Heart right ventricle (tissue), 16 donors: Measurements from ENCODE around the gene WDR90. TPM values are rescaled to one million over a fixed set of nuclear protein-coding genes. Genes with fewer than 3 reads are reported as not detected.
"Not testable (repeated sequence)": the region's sequence is repeated elsewhere in the genome, so short reads cannot be mapped to it uniquely, and the experiment has no call there.

Experiments
- ATAC-seq, 8 donors: fragments of 200-7000 bp; cut with Tn5 transposase; one replicate each; pipeline ENCODE4 v1.9.1; 2020; ENCODE audit warnings: mild to moderate bottlenecking in 8 of 8, moderate library complexity in 8 of 8, moderate number of reproducible peaks in 1 of 8
- DNase-seq, 2 donors: peaks; one replicate each; pipeline ENCODE4 v3.0.0-alpha.2; 2020
- H3K27ac ChIP-seq, 10 donors: fragments of 200-600 bp; sonication (generic) in 2 of 10; one replicate each; pipeline versions ENCODE4 v1.5.0 to v1.8.0; 2020 to 2022; ENCODE audit warnings: mild to moderate bottlenecking in 3 of 10
- H3K27me3 ChIP-seq, 7 donors: fragments of 200-600 bp; one replicate each; pipeline ENCODE4 v1.8.0; 2021 to 2022; ENCODE audit warnings: mild to moderate bottlenecking in 2 of 7
- H3K36me3 ChIP-seq, 9 donors: fragments of 200-600 bp; sonication (generic) in 1 of 9; one replicate each; pipeline versions ENCODE4 v1.5.0 to v1.8.0; 2020 to 2022; ENCODE audit warnings: mild to moderate bottlenecking in 2 of 9
- H3K4me1 ChIP-seq, 9 donors: fragments of 200-600 bp; sonication (generic) in 1 of 9; one replicate each; pipeline versions ENCODE4 v1.5.0 to v1.8.0; 2020 to 2022; ENCODE audit warnings: mild to moderate bottlenecking in 4 of 9
- H3K4me3 ChIP-seq, 10 donors: fragments of 200-600 bp; sonication (generic) in 2 of 10; one replicate each; pipeline versions ENCODE4 v1.5.0 to v1.8.0; 2020 to 2022; ENCODE audit warnings: mild to moderate bottlenecking in 7 of 10, moderate library complexity in 2 of 10
- H3K9me3 ChIP-seq, 11 donors: fragments of 200-600 bp in 10 of 11; sonication (generic) in 2 of 11; one replicate each; pipeline versions ENCODE4 v1.5.0 to v1.8.0; 2013 to 2022; ENCODE audit warnings: mild to moderate bottlenecking in 2 of 11, control low read depth in 1 of 11, moderate library complexity in 1 of 11
- WGBS, 2 donors: extraction: QIAGEN DNeasy Blood & Tissue Kit; methylation state at CpG; one replicate each; pipeline ENCODE4 v1.1.7; 2013; ENCODE audit warnings: inconsistent platforms in 1 of 2; 5-methylcytosine and 5-hydroxymethylcytosine counted together
- intact Hi-C, 10 donors: fragments of 100-400 bp; cut with DNase I; formaldehyde crosslinking; loops; one replicate each; pipeline versions ENCODE4 v1.11.1 to v1.14.2; 2022
- polyA plus RNA-seq, 2 donors: library from polyadenylated mRNA; stranded (reverse); fragments of 200-250 nt; gene quantifications; one replicate each; pipeline ENCODE4 v1.2.3, GENCODE V29; 2013
- total RNA-seq, 10 donors: library from RNA; stranded (reverse); fragmentation: NEBNext Ultra II Directional in 3 of 10; extraction: Animal tissue kit (Norgen Biotek cat#: 25700) in 3 of 10; gene quantifications; one replicate each; pipeline versions ENCODE4 v1.2.1 to v1.2.4, GENCODE V29; 2021 to 2023
- TF ChIP-seq, protein P1 (sequence below), 9 donors: fragments of 200-600 bp; sonication (generic) in 2 of 9; IDR thresholded peaks; one replicate each; pipeline versions ENCODE4 v1.5.0 to v1.8.0; 2021 to 2022; ENCODE audit warnings: antibody characterized with exemption in 9 of 9, mild to moderate bottlenecking in 5 of 9, moderate library complexity in 1 of 9
- donor health status: Arrhythmogenic right ventricular cardiomyopathy.
- donor health status: ischemic (EF 13 %, LVEDD 7.1; RV severe dilation, severe dysfunction).
- donor health status: healthy with polysubstance abuse.
- donor health status: DM: no; HTN: yes; CAD: no.
- donor health status: DM: no; HTN: no; CAD: no.
- donor health status: ischemic (EF 25% LVEDD 6.9; RV normal size, moderate dysfunction).
- donor health status: ischemic (EF 25% LVEDD 5.7; RV mildly dilated, moderate dysfunction).
- donor health status: healthy.
- donor health status: DM: yes; HTN: yes; CAD: no.
- donor health status: Ischemic cardiomyopathy.
- donor health status: ischemic (EF 35%, LVEDD 5.7; RV mildly dilated, moderate dysfunction).
- donor health status: nonischemic (EF 11% LVEDD 7.7; RV severe dilation, severe dysfunction).
- donor health status: DM: yes; HTN: yes; CAD: no.
- donor health status: PGD.
- donor health status: ischemic (EF 29% LVEDD 5.4; RV normal size, mild dysfunction).
- donor health status: nonischemic (EF 23%, LVEDD 6.1; RV moderate dilation, normal function).

Gene WDR90
- total and polyA plus RNA-seq, 12 donors = 7.1 to 23.8 (median 9.9) TPM

DNA sequence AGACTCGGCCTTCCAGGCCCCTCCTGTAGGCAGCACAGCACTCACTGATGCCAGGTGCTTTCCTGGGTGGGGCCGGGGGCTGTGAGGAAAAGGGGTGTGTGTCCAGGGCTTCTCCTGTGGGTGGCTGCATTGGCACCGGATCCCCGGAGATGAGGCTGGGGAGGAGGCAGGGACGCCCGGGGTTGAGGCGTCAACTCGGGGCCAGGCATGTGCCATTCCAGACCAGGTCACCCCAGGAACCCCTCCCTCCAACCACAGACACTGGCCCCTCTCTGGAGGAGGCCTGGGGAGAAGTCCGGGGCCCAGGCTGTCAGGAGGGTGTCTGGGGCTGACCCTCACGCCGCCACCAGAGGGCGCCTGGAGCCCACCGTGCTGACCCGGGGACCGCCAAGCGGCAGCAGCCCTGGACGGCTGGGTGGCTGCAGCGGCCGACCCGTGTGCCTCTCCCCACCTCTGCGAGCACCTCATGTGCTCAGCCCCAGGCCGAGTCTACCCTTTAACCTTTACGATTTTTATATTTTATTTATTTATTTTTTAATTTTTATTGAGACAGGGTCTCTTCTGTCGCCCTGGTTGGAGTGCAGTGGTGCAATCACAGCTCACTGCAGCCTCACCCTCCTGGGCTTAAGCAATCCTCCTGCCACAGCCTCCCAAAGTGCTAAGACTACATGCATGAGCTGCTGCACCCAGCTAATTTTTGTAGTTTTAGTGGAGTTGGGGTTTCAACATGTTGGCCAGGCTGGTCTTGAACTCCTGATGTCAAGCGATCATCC, 62.6 kb downstream of the WDR90 start:
- TF ChIP-seq, protein P1, sequence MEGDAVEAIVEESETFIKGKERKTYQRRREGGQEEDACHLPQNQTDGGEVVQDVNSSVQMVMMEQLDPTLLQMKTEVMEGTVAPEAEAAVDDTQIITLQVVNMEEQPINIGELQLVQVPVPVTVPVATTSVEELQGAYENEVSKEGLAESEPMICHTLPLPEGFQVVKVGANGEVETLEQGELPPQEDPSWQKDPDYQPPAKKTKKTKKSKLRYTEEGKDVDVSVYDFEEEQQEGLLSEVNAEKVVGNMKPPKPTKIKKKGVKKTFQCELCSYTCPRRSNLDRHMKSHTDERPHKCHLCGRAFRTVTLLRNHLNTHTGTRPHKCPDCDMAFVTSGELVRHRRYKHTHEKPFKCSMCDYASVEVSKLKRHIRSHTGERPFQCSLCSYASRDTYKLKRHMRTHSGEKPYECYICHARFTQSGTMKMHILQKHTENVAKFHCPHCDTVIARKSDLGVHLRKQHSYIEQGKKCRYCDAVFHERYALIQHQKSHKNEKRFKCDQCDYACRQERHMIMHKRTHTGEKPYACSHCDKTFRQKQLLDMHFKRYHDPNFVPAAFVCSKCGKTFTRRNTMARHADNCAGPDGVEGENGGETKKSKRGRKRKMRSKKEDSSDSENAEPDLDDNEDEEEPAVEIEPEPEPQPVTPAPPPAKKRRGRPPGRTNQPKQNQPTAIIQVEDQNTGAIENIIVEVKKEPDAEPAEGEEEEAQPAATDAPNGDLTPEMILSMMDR (IDR thresholded peaks at IDR 0.05) = peak; percentile 91 to 98 (median 96)
- WGBS, 2 donors = 14% methylated on average over 23 to 25 of the region's 25 CpGs
- ATAC-seq = peak; percentile 51 to 80 (median 66)

DNA sequence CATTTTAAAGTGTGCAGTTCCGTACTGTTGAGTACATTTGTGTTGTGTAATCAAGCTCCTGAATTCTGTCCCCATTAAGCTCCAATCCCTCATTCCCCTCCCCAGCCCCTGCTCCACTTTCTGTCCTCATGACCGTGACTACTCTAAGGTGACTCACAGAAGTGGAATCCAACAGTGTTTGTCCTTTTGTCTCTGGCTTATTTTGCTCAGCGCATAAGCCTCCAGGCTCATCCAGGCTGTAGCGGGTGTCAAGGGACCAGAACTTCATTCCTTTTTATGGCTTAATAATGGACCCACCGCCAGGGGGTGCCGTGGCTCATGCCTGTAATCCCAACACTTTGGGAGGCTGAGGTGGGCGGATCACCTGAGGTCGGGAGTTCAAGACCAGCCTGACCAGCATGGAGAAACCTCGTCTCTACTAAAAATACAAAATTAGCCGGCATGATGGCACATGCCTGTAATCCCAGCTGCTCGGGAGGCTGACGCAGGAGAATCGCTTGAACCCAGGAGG, 63.6 kb downstream of the WDR90 start:
- TF ChIP-seq, protein P1 (IDR thresholded peaks at IDR 0.05) = peak in 6 of 9 donors; percentile 19 to 45 (median 32)
- H3K4me3 ChIP-seq, H3K27ac ChIP-seq, H3K36me3 ChIP-seq, H3K9me3 ChIP-seq, DNase-seq, ATAC-seq: not testable (repeated sequence)
- Histone ChIP-seq H3K27me3 (peaks cover 0 to 65% (median 38%) of the 10 kb centered on the region in 7 donors), H3K4me1 (peaks cover 17 to 38% (median 26%) of the 10 kb centered on the region in 9 donors)
- WGBS, 2 donors = 51 to 58% methylated on average over 13 of the region's 13 CpGs
- intact Hi-C loops = loop anchor here in 9 of 10 donors (2.0 to 10.0 kb wide), 7 partner anchors 28 to 385 kb away; partner anchors contain the start of genes CHTF18 (in 3 of the 9), RPUSD1 (in 3 of the 9), C1QTNF8 (in 1 of the 9) and CIAO3 (in 1 of the 9)

More for the DNA sequence above, 62.6 kb downstream of the WDR90 start:
- no peak overlapping the region for H3K27ac ChIP-seq
- no peaks in the 10 kb centered on the region for H3K36me3 ChIP-seq
- peaks cover 5 to 71% (median 47%) of the 10 kb centered on the region in 7 donors for H3K27me3 ChIP-seq
- no peaks in the 10 kb centered on the region for H3K9me3 ChIP-seq
- intact Hi-C loops = loop anchor here (1.0 to 10.0 kb wide), 10 partner anchors 29 to 386 kb away; partner anchors contain the start of genes CHTF18 (in 3 of the 10), RPUSD1 (in 3 of the 10), C1QTNF8 (in 1 of the 10) and CIAO3 (in 1 of the 10)
- no peak overlapping the region for H3K4me3 ChIP-seq
- DNase-seq = peak; percentile 72 to 88
- H3K4me1 ChIP-seq = peaks cover 17 to 35% (median 26%) of the 10 kb centered on the region in 9 donors

DNA sequence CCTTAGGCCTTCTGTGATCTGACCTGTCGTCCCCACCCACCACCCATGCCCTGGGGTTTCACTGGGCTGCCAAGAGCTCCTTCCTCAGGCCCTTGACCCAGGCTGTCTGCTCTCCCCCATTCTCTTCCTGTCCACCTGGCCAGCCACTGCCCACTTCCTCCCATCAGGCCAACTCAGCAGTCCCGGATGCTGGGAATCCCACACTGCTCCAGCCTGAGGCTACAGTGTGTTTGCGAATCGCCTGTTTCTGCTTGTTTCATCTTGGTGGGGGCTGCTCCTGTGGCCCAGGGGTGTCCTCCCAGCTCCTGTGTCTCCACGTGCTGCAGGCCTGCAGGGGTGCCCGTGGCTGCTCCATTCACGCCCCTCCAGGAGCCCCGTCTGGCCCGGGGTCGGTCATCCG, 64.9 kb downstream of the WDR90 start:
- Histone ChIP-seq H3K4me1 (peaks cover 17 to 44% (median 28%) of the 10 kb centered on the region in 9 donors), H3K36me3 (no peaks in the 10 kb centered on the region), H3K9me3 (no peaks in the 10 kb centered on the region), H3K4me3 (peak overlapping the region in 4 of 10 donors; percentile 45 to 80 (median 50)), H3K27me3 (peaks cover 0 to 53% (median 25%) of the 10 kb centered on the region in 7 donors), H3K27ac (no peak overlapping the region)
- intact Hi-C loops = loop anchor here in 9 of 10 donors (2.0 to 10.0 kb wide), 7 partner anchors 68 to 383 kb away; partner anchors contain the start of genes CHTF18 (in 4 of the 9), RPUSD1 (in 4 of the 9) and C1QTNF8 (in 1 of the 9)
- 69 to 72% methylated on average over 11 of the region's 11 CpGs for WGBS, 2 donors
- DNase-seq (no peak), ATAC-seq (peak in 1 of 8 donors; percentile 0)
- TF ChIP-seq, protein P1 (IDR thresholded peaks at IDR 0.05) = no peak
